ENCODE data around the gene SLC25A34. TPM values are rescaled to one million over a fixed set of nuclear protein-coding genes. Genes with fewer than 3 reads are reported as not detected.

Gene SLC25A34
- total and polyA plus RNA-seq, 2 of the 13 experiments (the other 11 are each of a cell fraction or from before 2014, with no cell fraction given), result 0.13 to 0.18 TPM

GRCh38 chr1:15727424-15727823 is 8.6 kb upstream of the SLC25A34 start:
- ATAC-seq (no peak), DNase-seq (ENCODE audit: low spot score) (no peak), FAIRE-seq (no peak)
- no peak overlapping the region for H3K27ac ChIP-seq (ENCODE audit: extremely low read length, insufficient read depth, low read length)
- no peak overlapping the region for H3K4me2 ChIP-seq (ENCODE audit: low read depth, low read length)
- H4K20me1 ChIP-seq (ENCODE audit: insufficient read depth, low read length), result no peaks in the 10 kb centered on the region
- in situ Hi-C loops (cut with HindIII; ENCODE audit: extremely low pct_ligation_motif_present, low pct_unique_long_range_greater_than_20kb) (no loop called here), intact Hi-C loops (cut with micrococcal nuclease; ENCODE audit: unreplicated experiment) (no loop called here)
- peaks cover 15 to 49% of the 10 kb centered on the region in 2 experiments; a peak in 4 of 5 replicates for H3K36me3 ChIP-seq (replicated peaks in 1 of 2; ENCODE audit: control insufficient read depth in 1 of 2, insufficient read depth in 2 of 2, low read length in 2 of 2)
- no peaks in the 10 kb centered on the region for H3K4me1 ChIP-seq (ENCODE audit: insufficient read depth, low read length)
- no peak overlapping the region for H2AFZ ChIP-seq (ENCODE audit: low read length)
- no peaks in the 10 kb centered on the region for H3K79me2 ChIP-seq (ENCODE audit: insufficient read depth, low read length)
- no TSS peak for BruUV-seq (replicated peaks)
- ChIA-PET CTCF (ENCODE audit: low intra/inter-chr PET ratio, low total read pairs) (no interaction called here), POLR2A (no interaction called here)
- H3K9me3 ChIP-seq (ENCODE audit: low read length), result no peaks in the 10 kb centered on the region
- WGBS (ENCODE audit: low lambda C conversion rate), result 99% methylated on average over 8 of the region's 13 CpGs
- H3K27me3 ChIP-seq (ENCODE audit: control insufficient read depth in 1 of 2, insufficient read depth in 2 of 2, low read length in 2 of 2), result no peaks in the 10 kb centered on the region
- no peak overlapping the region for H3K4me3 ChIP-seq (replicated peaks in 1 of 3; ENCODE audit: insufficient read depth in 1 of 3, low read depth in 2 of 3, low read length in 3 of 3)
- H3K9ac ChIP-seq (ENCODE audit: insufficient read depth, low read depth, low read length), result no peak overlapping the region
- TF ChIP-seq ZNF710 (CRISPR knock-in tag; IDR thresholded peaks at IDR 0.05; ENCODE audit: borderline replicate concordance), result no peak
- no peak for TF ChIP-seq ZNF704 (CRISPR knock-in tag; IDR thresholded peaks at IDR 0.05; ENCODE audit: borderline replicate concordance)
- no peak for TF ChIP-seq ESRRA (CRISPR knock-in tag; IDR thresholded peaks at IDR 0.05; ENCODE audit: low read depth)
- no peak for TF ChIP-seq TBP (CRISPR knock-in tag; IDR thresholded peaks at IDR 0.05)
- no peak for TF ChIP-seq ZZZ3 (CRISPR knock-in tag; IDR thresholded peaks at IDR 0.05; ENCODE audit: borderline replicate concordance)
- TF ChIP-seq ZBTB38 (CRISPR knock-in tag; IDR thresholded peaks at IDR 0.05), result no peak
- TF ChIP-seq WIZ (CRISPR knock-in tag; IDR thresholded peaks at IDR 0.05), result no peak
- no peak for TF ChIP-seq NRL (CRISPR knock-in tag; IDR thresholded peaks at IDR 0.05; ENCODE audit: borderline replicate concordance)
- no peak for TF ChIP-seq SNAPC5 (CRISPR knock-in tag; IDR thresholded peaks at IDR 0.05; ENCODE audit: borderline replicate concordance)
- no peak for TF ChIP-seq REL (CRISPR knock-in tag; conservative IDR thresholded peaks at IDR 0.05)
- no peak for TF ChIP-seq DMAP1 (CRISPR knock-in tag; IDR thresholded peaks at IDR 0.05)
- no peak for TF ChIP-seq ZNF609 (CRISPR knock-in tag; IDR thresholded peaks at IDR 0.05; ENCODE audit: borderline replicate concordance)
- TF ChIP-seq PBX2 (CRISPR knock-in tag; IDR thresholded peaks at IDR 0.05), result no peak
- no peak for TF ChIP-seq ZNF782 (CRISPR knock-in tag; IDR thresholded peaks at IDR 0.05; ENCODE audit: borderline replicate concordance)
- TF ChIP-seq BATF2 (CRISPR knock-in tag; IDR thresholded peaks at IDR 0.05), result no peak
